Endodermal cell (in vitro differentiated cells): ENCODE data around the gene PDCD10. TPM values are rescaled to one million over a fixed set of nuclear protein-coding genes. Genes with fewer than 3 reads are reported as not detected.

Experiments used
- DNase-seq: peaks from one replicate; pipeline ENCODE4 v3.0.0-alpha.2; 2017
- H3K27ac ChIP-seq: 2 replicates; pipeline ENCODE4 v1.5.1; 2013; ENCODE audit warnings: mild to moderate bottlenecking, low read depth, low read length, moderate library complexity
- H3K27me3 ChIP-seq: 2 replicates; pipeline ENCODE4 v1.6.1; 2013; ENCODE audit warnings: mild to moderate bottlenecking, low read length, moderate library complexity; ENCODE audit not compliant: insufficient read depth, control insufficient read depth, poor library complexity, severe bottlenecking
- H3K36me3 ChIP-seq: 2 replicates; pipeline ENCODE4 v1.7.0; 2013; ENCODE audit warnings: mild to moderate bottlenecking, low read length, moderate library complexity; ENCODE audit not compliant: control insufficient read depth, insufficient read depth
- H3K4me1 ChIP-seq: one replicate; pipeline ENCODE4 v1.7.0; 2013; ENCODE audit warnings: low read length; ENCODE audit not compliant: control insufficient read depth, insufficient read depth
- H3K4me3 ChIP-seq: 2 replicates; pipeline ENCODE4 v1.5.1; 2013; ENCODE audit warnings: mild to moderate bottlenecking, low read length, moderate library complexity
- H3K9ac ChIP-seq: 2 replicates; pipeline ENCODE4 v1.6.1; 2013; ENCODE audit warnings: mild to moderate bottlenecking, low read length, moderate library complexity; ENCODE audit not compliant: poor library complexity, severe bottlenecking; ENCODE audit errors: extremely low read depth
- H3K9me3 ChIP-seq: 2 replicates; pipeline ENCODE4 v1.6.1; 2013; ENCODE audit warnings: mild to moderate bottlenecking, low read length, moderate library complexity; ENCODE audit not compliant: control insufficient read depth
- H3K27ac Mint-ChIP-seq: 2 replicates; pipeline ENCODE4 v1.8.0; 2020; ENCODE audit warnings: mixed read lengths
- H3K27me3 Mint-ChIP-seq: 2 replicates; pipeline ENCODE4 v1.8.0; 2021; ENCODE audit warnings: mild to moderate bottlenecking, mixed read lengths; ENCODE audit not compliant: insufficient read depth
- H3K36me3 Mint-ChIP-seq: 2 replicates; pipeline ENCODE4 v1.8.0; 2020; ENCODE audit warnings: low read depth, mixed read lengths
- H3K4me1 Mint-ChIP-seq: 2 replicates; pipeline ENCODE4 v1.8.0; 2020; ENCODE audit warnings: mixed read lengths
- H3K4me3 Mint-ChIP-seq: 2 replicates; pipeline ENCODE4 v1.8.0; 2020; ENCODE audit warnings: mild to moderate bottlenecking, moderate library complexity, mixed read lengths
- H3K9me3 Mint-ChIP-seq: 2 replicates; pipeline ENCODE4 v1.8.0; 2020; ENCODE audit warnings: mild to moderate bottlenecking, mixed read lengths
- CTCF ChIP-seq: fragments of 200-600 bp; sonication (generic); conservative IDR thresholded peaks from 2 replicates; pipeline ENCODE4 v1.5.0; 2021; ENCODE audit warnings: antibody characterized with exemption, mild to moderate bottlenecking
- WGBS, 2 experiments: methylation state at CpG; one replicate each; pipeline versions ENCODE4 v1.1.5 to v1.1.7; 2013; ENCODE audit warnings: missing lambda C conversion rate in 2 of 2, mixed read lengths in 1 of 2; ENCODE audit not compliant: insufficient coverage in 1 of 2, insufficient read length in 1 of 2; 5-methylcytosine and 5-hydroxymethylcytosine counted together
- total RNA-seq, 2 donors: library from RNA; stranded (reverse); fragmentation: NEBNext Ultra II Directional in 1 of 2; extraction: Animal tissue kit (Norgen Biotek cat#: 25700) in 1 of 2; gene quantifications; 2 replicates in 1 of 2; 3 replicates in 1 of 2; pipeline ENCODE4 v1.2.1, GENCODE V29; 2021

Gene PDCD10
- total RNA-seq, 2 donors from 2014 or later, result 75.2 to 84.8 TPM

DNA sequence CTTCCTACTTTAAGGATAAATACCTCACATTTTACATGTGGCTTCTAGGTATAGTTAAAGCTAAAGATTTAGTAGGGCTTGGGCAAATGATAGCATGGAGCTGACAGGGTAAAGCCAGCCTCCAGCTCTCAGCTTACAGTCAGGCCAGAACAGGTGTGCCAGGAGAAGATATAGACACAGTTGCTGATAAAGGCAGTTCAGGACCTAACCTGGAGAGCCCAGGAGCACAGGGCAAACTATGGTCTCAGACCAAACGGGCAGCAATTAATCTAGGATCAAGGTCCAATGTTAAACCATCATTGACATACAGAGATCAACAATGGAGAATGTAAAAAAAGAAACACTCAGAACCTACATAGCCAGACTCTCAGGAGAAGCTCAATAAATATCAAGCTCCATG lies 84.9 kb downstream of the PDCD10 start:
- peaks cover under 1% of the 10 kb centered on the region for H3K9me3 ChIP-seq
- H3K27me3 Mint-ChIP-seq, result no peaks in the 10 kb centered on the region

DNA sequence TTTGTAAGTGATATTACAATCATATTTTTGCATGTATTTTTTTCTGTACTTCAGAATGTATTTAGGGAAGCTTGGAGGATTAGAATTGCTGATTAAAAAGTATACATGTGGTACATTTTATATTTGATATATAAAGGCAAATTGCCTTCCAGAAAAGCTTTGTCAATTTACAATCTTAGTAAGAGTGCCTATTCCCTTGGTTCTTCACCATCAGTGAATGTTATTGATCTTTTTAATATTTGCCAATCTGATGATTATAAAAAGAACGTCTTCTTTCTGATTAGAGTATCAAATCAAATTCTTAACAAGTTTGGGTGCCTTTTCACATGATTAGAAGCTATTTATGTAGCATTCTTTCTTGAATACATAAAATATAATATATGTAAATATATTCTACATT lies 90.1 kb downstream of the PDCD10 start:
- no peak overlapping the region for H3K4me3 ChIP-seq
- Mint-ChIP-seq H3K9me3 (peaks cover 6% of the 10 kb centered on the region), H3K4me3 (no peak overlapping the region), H3K36me3 (no peaks in the 10 kb centered on the region), H3K27ac (no peak overlapping the region), H3K4me1 (peaks cover 5% of the 10 kb centered on the region), H3K27me3 (peaks cover 13% of the 10 kb centered on the region)
- TF ChIP-seq CTCF, result no peak
- no peak for DNase-seq
- no peaks in the 10 kb centered on the region for H3K36me3 ChIP-seq
- H3K9ac ChIP-seq, result no peak overlapping the region
- no peaks in the 10 kb centered on the region for H3K4me1 ChIP-seq
- peaks cover 4% of the 10 kb centered on the region for H3K27me3 ChIP-seq
- 100% methylated on average over 1 of the region's 1 CpG; no CpG with 5 or more reads in 1 of the 2 experiments for WGBS, 2 experiments
- no peak overlapping the region for H3K27ac ChIP-seq
- H3K9me3 ChIP-seq, result peaks cover 8% of the 10 kb centered on the region

More for the DNA sequence above, 84.9 kb downstream of the PDCD10 start:
- Mint-ChIP-seq H3K9me3 (peaks cover 3% of the 10 kb centered on the region), H3K36me3 (no peaks in the 10 kb centered on the region), H3K27ac (no peak overlapping the region), H3K4me3 (no peak overlapping the region), H3K4me1 (peaks cover 7% of the 10 kb centered on the region)
- 78% methylated on average over 1 of the region's 1 CpG; no CpG with 5 or more reads in 1 of the 2 experiments for WGBS, 2 experiments
- TF ChIP-seq CTCF, result no peak
- Histone ChIP-seq H3K27ac (no peak overlapping the region), H3K4me3 (no peak overlapping the region), H3K9ac (no peak overlapping the region), H3K27me3 (no peaks in the 10 kb centered on the region), H3K36me3 (no peaks in the 10 kb centered on the region), H3K4me1 (no peaks in the 10 kb centered on the region)
- DNase-seq, result no peak

Other genes starting within 250 kb of the PDCD10 start
- gene WDR49, start 81.0 kb downstream of the PDCD10 start, total RNA-seq, result 1 to 10 TPM in 1 of 2 donors, under 1 TPM in 1; 0.93 to 1.6 TPM
- 10 to 100 TPM; 16.1 to 21.2 TPM for gene SERPINI1, start 829 bp upstream of the PDCD10 start, total RNA-seq